Endothelial cell of umbilical vein (primary cell): ENCODE data around the gene ETV3.
"Not testable (repeated sequence)": the region's sequence is repeated elsewhere in the genome, so short reads cannot be mapped to it uniquely, and the experiment has no call there.

Source experiments
- CTCF ChIP-seq, 2 donors: IDR thresholded peaks; 1 replicate in 1 of 2; 2 replicates in 1 of 2; pipeline ENCODE4 v1.5.1; 2011; ENCODE audit warnings: low read length in 2 of 2, mild to moderate bottlenecking in 2 of 2, moderate library complexity in 2 of 2, control low read depth in 1 of 2, inconsistent platforms in 1 of 2, low read depth in 1 of 2; ENCODE audit not compliant: insufficient read depth in 1 of 2; ENCODE audit errors: extremely low read depth in 1 of 2
- EZH2 ChIP-seq: IDR thresholded peaks from 2 replicates; pipeline ENCODE4 v1.6.1; 2012; ENCODE audit warnings: borderline replicate concordance, low read depth, mild to moderate bottlenecking, moderate library complexity, low read length, inconsistent platforms; ENCODE audit not compliant: severe bottlenecking
- GATA2 ChIP-seq: IDR thresholded peaks from 2 replicates; pipeline ENCODE4 v1.7.0; 2011; ENCODE audit warnings: low read depth, mild to moderate bottlenecking, moderate library complexity, mixed read lengths, low read length; ENCODE audit not compliant: insufficient read length, insufficient read depth
- POLR2AphosphoS5 ChIP-seq: IDR thresholded peaks from 2 replicates; pipeline ENCODE4 v1.6.1; 2012; ENCODE audit warnings: low read depth, mild to moderate bottlenecking, control low read depth, low read length, moderate library complexity; ENCODE audit not compliant: insufficient read depth

DNA sequence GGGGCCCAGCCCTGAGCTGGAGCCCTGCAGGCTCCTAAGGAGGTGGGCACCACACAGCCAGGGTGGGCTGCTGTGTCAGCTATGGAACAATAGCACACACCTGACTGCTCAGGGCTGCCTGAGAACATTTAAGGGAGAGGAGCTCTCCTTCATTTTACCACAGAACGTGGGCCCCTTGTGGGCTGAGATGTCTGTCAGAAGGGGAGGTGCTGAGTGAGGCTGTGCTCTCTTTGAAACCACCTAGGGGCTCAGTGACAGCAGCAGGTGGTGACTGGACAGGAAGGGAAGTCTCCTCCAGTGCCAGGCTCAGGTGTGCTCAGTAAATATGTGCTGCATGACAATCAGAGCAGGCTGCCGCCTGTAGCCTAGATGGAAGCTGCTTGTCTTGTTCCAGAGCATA, 35.0 kb upstream of the ETV3 start:
- TF ChIP-seq POLR2AphosphoS5; EZH2; CTCF (IDR thresholded peaks at IDR 0.05; ENCODE audit: extremely low read depth in 1 of 2, insufficient read depth in 1 of 2, low read depth in 1 of 2, low read length in 2 of 2); GATA2: not testable (repeated sequence)
